ENCODE measurements around the gene DEPDC4. TPM values are rescaled to one million over a fixed set of nuclear protein-coding genes. Genes with fewer than 3 reads are reported as not detected.

DEPDC4 gene
- total and polyA plus RNA-seq, 2 of the 13 experiments (the other 11 are each of a cell fraction or from before 2014, with no cell fraction given) = 2.2 to 5.7 TPM

GRCh38 chr12:100266835-100267602 is at the start of gene DEPDC4, which contains the start of gene SCYL2 (continued):
- TF ChIP-seq RNF219 (CRISPR knock-in tag; IDR thresholded peaks at IDR 0.05) = no peak
- no peak for TF ChIP-seq CREB3 (CRISPR knock-in tag; IDR thresholded peaks at IDR 0.05)
- TF ChIP-seq ZFP36 (IDR thresholded peaks at IDR 0.05; ENCODE audit: borderline replicate concordance, low read depth, low read length, partially characterized antibody) = no peak
- TF ChIP-seq NBN (conservative IDR thresholded peaks at IDR 0.05) = no peak
- TF ChIP-seq MTA1 (CRISPR knock-in tag; IDR thresholded peaks at IDR 0.05; ENCODE audit: borderline replicate concordance) = no peak
- no peak for TF ChIP-seq FUBP1 (CRISPR knock-in tag; IDR thresholded peaks at IDR 0.05; ENCODE audit: borderline replicate concordance)
- no peak for TF ChIP-seq CBX5 (CRISPR knock-in tag; IDR thresholded peaks at IDR 0.05; ENCODE audit: borderline replicate concordance)
- TF ChIP-seq ZFP91 (CRISPR knock-in tag; IDR thresholded peaks at IDR 0.05; ENCODE audit: borderline replicate concordance) = peak; percentile 46; the same call in 1 of the 2 replicates
- peak; percentile 19; the same call in 1 of the 2 replicates for TF ChIP-seq ZSCAN25 (CRISPR knock-in tag; IDR thresholded peaks at IDR 0.05)
- no peak; the same call in 1 of the 2 replicates for TF ChIP-seq ZNF547 (CRISPR knock-in tag; IDR thresholded peaks at IDR 0.05)
- TF ChIP-seq ZHX1 (CRISPR knock-in tag; IDR thresholded peaks at IDR 0.05; ENCODE audit: low read depth) = no peak; the same call in 1 of the 2 replicates
- TF ChIP-seq BHLHE40 (IDR thresholded peaks at IDR 0.05; ENCODE audit: low read length) = no peak
- peak; percentile 37; the same call in 1 of the 2 replicates for TF ChIP-seq GMEB1 (CRISPR knock-in tag; IDR thresholded peaks at IDR 0.05; ENCODE audit: borderline replicate concordance)
- no peak for TF ChIP-seq ZNF326 (CRISPR knock-in tag; IDR thresholded peaks at IDR 0.05; ENCODE audit: borderline replicate concordance)
- TF ChIP-seq TCF12 (IDR thresholded peaks at IDR 0.05) = no peak
- TF ChIP-seq TCF12 (CRISPR knock-in tag; IDR thresholded peaks at IDR 0.05) = no peak
